Stimulated activated CD8-positive, alpha-beta memory T cell treated with anti-CD3 and anti-CD28 coated beads, Interleukin-2, amount 100 ng/mL, for 1 hour (primary cell): Measurements from ENCODE around the gene GFY.

ENCODE experiments used
- DNase-seq, 2 donors: peaks; one replicate each; pipeline ENCODE4 v3.0.0-alpha.2; 2020; ENCODE audit warnings: low read depth in 2 of 2

Gene GFY

GRCh38 chr19:49428547-49429451 lies 3.6 kb downstream of the GFY start:
- DNase-seq: no peak

DNA sequence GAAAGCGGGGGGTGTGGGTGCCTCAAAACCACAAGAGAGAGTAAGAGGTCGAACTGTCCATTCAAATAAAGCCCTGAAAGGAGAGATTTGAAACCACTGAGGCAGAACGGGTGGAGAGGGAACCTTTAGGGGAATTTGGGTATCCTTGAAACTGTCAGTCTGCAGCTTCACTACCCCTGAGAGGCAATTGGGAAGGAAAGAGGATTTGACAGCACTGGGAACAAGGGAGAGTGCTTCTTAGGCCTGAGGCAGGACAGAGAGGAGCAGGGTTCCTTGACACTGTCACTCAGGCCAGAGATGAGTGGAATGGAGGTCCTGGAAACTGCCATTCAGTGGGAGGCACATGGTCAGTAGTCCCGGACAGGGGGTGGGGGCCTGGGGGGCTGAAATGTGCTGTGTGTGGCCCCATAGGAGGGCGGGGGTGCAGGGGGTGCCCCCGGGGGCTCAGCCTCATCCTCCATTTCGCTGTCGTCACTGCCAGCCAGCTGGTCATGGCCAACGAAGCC lies 5.0 kb downstream of the GFY start:
- DNase-seq: no peak

DNA sequence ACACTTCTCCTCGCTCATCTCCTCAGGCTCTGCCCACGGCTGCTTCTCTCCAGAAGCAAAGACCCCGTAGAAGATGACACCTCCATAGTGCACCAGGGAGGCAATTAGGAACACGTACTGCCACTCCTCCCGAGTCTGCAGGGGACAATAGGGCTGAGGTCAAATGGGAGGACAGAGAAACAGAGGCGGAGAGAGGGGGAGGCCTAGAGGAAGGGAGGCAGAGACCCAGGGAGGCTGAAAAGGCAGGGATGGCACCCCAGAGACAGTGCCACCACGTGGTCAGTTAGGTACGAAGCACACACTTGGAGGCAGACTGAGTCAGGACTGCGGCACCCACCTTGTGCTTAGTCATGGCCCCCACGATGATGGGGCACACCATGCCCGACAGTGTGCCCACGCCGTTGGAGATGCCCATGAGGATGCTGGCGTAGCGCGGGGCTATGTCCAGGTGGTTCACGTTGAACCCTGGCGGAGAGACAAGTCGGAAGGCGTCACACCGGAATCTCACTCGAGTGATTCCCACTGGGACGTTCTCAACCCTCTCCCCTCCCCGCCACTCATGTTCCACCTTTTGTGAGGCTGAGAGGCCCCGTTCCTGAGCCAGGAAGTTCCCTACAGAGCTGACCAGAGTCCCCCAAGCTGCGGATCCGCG lies 5.6 kb downstream of the GFY start:
- no peak for DNase-seq

- no peak for DNase-seq
Measured at GRCh38 chr19:49431330-49431749, 6.2 kb downstream of the GFY start.

DNA sequence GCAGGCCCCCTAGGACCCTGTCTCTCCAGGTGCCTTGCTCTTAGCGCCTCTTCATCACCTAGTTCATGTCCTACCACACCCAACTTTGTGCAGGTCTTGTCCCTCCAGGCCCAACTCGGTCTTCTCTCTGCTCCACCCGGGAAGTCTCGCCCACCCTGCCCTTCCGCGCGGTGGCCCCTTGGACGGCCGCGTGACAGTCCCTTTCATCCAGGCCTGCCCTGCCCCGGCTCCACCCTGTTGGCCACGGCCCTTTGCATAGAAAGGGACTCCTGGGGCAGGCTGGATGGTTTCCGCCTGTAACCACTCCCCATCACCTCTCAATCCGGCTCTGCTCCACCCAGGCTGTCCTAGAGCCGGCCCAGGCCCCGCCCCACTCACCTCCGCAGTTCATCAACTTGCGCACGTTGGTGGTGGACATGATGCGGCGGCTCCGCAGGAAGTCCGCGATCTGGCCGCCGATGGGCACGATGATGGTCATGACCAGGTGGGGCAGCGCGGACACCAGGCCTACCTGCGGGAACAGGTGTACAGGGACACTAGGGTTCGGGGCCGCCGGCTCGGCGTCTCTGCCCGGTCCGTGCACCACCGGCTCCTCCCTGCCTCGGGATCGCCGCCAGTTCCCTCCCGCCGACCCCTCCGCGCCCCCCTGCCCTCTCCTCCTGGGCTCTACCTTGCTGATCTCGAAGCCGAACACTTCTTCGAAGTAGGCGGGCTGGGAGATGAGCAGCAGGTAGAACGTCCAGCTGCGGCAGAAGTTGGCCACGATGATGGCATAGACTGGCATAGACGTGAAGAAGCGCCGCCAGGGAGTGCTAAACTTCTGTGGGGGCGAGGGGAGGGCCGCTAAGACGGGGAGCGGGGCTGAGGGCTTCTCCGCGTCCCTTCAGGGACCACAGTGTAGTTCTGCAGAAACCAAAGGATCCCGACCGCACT lies 7.2 kb downstream of the GFY start:
- DNase-seq: no peak

- DNase-seq: no peak
Measured at GRCh38 chr19:49433240-49433901, 8.2 kb downstream of the GFY start.

GRCh38 chr19:49434907-49435583 lies 9.9 kb downstream of the GFY start:
- no peak for DNase-seq

DNA sequence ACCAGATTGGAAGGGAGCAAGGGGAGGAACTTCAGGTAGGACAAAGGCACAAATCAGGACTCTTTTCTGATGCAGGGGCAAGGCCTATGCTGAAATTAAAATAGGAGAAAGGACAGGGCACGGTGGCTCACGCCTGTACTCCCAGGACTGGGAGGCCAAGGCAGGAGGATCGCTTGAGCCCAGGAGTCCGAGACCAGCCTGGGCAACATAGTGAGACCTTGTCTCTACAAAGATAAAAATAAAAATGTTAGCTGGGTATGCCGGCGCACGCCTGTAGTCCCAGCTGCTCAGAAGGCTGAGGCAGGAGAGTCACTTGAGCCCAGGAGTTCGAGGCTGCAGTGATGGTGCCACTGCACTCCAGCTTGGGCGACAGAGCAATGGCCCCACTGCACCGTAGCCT lies 10.5 kb downstream of the GFY start:
- DNase-seq: no peak

DNA sequence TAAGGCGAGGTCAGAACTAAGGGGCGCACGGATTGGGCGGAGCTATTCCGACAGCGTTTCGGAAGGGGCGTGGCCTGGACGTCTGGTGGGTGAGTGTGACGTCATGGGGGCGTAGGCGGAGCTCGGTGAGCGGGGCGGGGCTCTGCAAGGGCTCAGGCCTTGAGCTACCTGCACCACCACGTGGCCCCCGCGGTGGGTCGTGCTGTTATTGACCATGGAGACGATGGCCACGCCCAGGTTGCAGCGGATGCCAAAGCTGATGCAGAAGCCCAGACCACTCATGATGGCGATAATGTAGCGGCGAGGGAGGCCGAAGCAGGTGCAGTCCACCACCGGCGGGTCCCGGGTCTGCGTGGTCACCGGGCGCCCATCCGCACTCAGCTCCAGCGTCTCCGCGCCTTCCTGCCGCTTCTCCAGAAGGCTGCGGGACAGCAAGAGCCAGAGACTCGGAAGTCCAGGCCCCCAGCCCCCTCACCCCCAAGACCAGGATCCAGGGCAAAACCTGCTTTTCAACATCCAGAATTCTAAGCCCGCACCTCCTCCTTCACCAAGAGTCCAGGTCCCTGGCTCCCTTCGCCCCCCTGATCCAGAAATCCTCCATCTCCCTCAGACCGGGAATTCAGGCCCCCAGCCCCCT lies 11.3 kb downstream of the GFY start:
- DNase-seq: no peak

DNA sequence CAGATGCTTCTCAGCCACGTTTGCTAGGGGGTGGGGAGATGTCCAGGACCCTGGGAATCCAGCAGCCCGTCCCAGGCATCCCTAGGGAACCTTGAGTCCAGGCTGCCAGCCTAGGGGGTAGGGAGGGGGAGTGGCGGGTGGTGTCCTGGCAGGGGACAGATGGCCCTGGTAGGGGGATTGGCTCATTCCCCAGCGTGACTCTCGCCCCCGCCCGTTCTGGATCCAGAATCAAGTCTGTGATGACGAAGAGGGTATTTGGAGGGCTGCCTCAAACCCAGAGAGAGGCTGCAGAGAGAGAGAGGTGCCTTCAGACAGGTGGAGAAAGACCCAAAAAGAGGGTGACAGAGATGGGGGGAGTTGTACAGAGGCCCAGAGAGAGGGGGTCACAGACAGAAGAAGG lies 12.0 kb downstream of the GFY start:
- no peak for DNase-seq

GRCh38 chr19:49438261-49438660 lies 13.1 kb downstream of the GFY start:
- DNase-seq: no peak

DNA sequence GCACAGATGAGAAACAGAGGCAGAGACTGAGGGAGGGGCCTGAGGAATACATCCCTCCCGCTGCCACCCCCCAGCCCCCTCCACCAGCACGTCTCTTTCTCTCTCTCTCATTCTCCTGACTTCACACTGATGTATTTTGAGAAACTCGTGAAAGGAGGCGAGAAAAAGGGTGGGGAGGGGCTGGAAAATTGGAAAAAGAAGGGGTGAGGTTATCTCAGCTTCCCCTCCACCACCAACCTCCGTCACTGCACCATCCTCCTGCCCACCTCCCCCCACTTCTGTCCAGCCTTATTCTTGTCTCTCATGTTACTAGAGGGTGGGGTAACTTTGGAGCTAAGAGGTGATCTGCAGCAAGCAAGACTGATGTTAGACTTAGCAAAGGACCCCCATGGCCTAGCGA lies 14.6 kb downstream of the GFY start:
- no peak for DNase-seq

- no peak for DNase-seq
Measured at GRCh38 chr19:49440439-49441209, 15.4 kb downstream of the GFY start.

DNA sequence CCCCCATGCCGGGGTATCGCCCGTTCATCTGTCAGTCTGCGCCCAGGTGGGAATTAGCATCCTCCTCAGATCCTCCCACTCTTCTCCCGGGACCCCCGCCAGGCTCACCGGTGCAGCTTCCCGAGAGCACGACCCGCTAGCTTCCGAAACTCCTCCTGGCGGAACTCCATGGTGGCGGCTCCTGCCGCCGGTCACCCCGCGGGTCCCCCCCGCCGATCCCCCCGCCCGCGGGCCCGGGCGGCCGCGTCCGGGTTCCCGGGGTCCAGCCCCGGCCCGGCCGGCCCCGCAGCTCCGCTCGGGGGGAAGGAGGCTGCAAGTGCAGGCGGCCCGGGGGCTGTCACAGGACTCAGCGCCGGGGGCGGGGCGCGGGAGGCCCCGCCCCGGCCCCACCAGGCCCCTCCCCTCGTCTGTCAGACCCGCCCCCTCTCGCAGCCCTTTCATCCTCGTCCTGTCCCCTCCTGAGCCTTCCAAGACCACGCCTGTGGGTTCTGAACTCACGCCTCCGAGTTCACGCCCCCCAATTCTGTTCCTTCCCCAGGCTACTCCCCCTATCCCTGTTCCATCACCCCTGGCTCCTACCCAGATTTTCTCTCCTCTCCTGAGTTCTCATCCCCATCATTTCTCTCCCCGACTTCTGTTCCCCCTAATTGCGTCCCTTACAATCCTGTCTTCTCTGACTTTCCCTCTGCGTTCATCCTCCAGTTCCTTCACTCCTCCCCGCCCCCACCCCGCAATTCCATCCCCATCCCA lies 16.2 kb downstream of the GFY start, which contains the start of gene SLC17A7:
Gene SLC17A7, minus strand, starts transcription at position 318 of the 750 bp plus-strand sequence. Its CDS starts 148 bp downstream, at position 170.
- no peak for DNase-seq

DNA sequence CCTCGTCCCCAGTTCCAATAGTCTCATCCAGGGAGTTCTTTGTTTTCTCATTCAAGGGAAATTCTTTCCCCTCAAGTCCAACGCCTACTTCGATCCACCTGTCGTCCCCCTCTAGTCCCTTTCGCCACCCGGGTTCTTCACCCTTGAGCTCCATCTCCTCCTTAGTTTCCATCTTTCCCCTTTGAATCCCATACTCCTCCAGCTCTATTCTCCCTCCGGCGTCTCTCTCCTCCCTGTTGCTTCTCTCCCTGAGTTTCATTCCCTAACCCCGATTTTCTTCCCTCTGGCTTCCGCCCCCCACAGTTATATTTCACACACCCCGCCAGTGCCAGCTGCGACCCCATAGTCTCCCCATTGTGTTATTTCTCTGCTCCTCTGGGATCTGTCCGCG lies 16.8 kb downstream of the GFY start:
- DNase-seq: no peak

DNA sequence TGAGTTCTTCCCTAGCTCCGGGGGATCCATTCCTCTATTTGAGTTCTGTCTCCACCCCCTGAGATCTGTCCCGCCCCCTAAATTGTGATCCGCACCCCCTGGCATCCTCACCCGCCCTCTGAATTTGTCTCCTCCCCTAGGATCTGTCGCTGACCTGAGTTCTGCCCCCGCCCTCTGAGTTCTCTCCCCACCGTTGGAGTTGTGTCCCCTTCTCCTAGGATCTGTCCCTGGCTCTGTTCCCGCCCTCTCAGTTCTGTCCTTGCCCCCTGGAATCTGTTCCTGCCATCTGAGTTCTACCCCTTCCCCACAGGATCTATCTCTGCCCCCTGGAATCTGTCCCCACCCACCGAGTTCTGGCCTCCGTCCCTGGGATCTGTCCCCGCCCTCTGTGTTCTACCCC lies 17.2 kb downstream of the GFY start:
- no peak for DNase-seq

DNA sequence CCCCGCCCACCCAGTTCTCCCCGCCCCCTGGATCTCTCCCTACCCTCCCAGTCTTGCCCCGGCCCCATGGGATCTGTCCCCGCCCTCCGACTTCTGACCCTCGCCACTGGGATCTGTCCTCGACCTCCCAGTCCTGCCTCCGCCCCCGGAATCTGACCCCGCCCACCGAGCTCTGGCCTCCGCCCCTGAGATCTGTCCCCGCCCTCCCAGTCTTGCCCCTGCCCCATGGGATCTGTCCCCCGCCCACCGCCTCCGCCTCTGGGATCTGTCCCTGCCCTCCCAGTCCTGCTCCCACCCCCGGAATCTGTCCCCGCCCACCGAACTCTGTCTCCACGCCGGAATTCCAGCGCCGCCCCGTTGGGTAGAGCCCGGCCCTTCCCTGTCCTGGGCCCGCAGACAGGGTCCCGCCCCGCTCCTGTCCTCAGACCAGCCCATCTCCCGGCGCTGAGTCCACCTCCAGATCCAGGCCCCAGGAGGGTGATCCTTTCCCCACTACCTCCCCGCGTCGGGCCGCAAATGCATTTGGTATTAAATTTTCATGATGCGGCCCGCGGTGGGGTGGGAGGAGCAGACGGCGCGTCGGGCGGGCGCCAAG lies 17.7 kb downstream of the GFY start:
- no peak for DNase-seq

DNA sequence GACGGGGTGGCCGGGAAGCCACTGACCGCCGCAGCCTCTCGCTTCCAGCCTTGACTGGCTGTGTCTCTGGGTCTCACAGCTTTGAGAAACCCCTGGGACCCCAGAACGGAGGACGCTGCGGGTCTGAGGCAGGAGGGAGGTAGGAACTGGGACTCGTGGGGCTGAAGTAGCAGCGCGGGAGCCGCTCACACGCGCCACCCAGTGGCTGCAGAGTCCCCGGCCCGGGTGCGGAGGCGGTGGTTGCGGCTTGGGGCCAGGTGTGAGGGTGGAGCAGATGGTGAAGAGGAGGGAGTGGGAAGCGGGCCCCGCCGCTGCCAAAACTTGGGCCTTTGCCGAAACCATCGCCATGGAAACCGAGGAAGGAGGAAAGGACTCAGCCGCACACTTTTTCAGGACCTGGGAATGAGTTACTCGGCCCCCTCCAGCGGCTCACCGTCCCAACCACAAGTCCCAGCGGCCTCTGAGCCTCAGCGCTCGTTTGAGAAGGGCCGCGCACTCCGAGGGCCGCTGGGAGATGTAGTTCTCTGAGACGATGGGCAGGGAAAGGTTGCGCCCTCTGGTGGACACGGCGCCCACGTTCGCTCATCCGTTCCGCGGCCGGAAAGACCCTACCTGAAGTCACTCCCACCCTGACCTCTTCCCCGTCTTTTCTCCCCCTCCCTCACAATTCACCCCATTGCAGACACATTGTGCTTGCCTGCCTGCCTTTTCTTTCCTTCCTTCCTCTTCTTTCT lies 18.3 kb downstream of the GFY start:
- peak; percentile 84 to 85 for DNase-seq
